Prostate gland (tissue), 2 donors: ENCODE data around the gene EFHD1.

Source experiments
- CTCF ChIP-seq, 4 experiments: fragments of 200-600 bp in 2 of 4; fragments of 450-650 bp in 2 of 4; sonication (generic) in 2 of 4; IDR thresholded peaks; 1 replicate in 3 of 4; 2 replicates in 1 of 4; pipeline ENCODE4 v1.5.1; 2016 to 2019; ENCODE audit warnings: antibody characterized with exemption in 4 of 4, mild to moderate bottlenecking in 2 of 4, moderate library complexity in 2 of 4
- POLR2AphosphoS5 ChIP-seq: sonication (generic); formaldehyde crosslinking; IDR thresholded peaks from one replicate; pipeline ENCODE4 v1.6.1; 2017; ENCODE audit warnings: antibody characterized with exemption

- TF ChIP-seq CTCF (IDR thresholded peaks at IDR 0.05) (no peak), POLR2AphosphoS5 (peak; percentile 10)
These were observed 39.2 kb downstream of the EFHD1 start for GRCh38 chr2:232672588-232672987.
